Suppressor macrophage treated with lipopolysaccharide for 1 hour (primary cell): ENCODE results near the gene HBEGF.
"Not testable (repeated sequence)": the region's sequence is repeated elsewhere in the genome, so short reads cannot be mapped to it uniquely, and the experiment has no call there.

ENCODE experiments used
- DNase-seq, 3 donors: peaks; one replicate each; pipeline ENCODE4 v3.0.0-alpha.2; 2020 to 2022

HBEGF gene

GRCh38 chr5:140360681-140361479 lies 14.5 kb upstream of the HBEGF start:
- DNase-seq, result no peak

GRCh38 chr5:140360101-140360500 lies 13.7 kb upstream of the HBEGF start, which contains the start of gene SLC4A9:
SLC4A9 (plus strand) TSS chr5:140360194; CDS start chr5:140360237, 43 bp downstream.
- DNase-seq, result no peak

DNA sequence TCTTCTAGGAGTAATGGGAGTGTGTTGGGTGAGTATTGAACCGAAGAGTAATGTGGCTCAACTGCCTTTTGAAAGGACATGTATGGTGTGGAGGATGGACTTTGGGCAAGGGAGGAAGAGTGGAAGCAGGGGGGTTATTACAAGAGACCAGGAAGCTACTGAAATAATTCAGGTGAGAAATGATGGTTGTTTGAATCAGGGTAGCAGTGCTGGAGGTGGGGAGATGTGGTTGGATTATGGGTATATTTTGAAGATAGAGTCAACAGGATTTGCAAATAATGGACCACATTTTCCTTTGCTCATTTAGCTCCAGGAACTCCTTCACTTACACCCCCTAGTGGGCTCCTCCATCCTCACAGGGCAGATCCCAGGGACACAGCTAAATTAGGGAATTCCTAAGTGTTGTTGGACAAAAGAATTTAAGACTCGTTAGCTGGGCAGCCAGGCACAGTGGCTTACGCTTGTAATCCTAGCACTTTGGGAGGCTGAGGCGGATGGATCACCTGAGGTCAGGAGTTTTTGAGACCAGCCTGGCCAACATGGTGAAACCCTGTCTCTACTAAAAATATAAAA lies 12.4 kb upstream of the HBEGF start:
- DNase-seq, result peak in 2 of 3 donors; percentile 45 to 58

- DNase-seq, result peak; percentile 82 to 88 (median 86)
These were observed 11.3 kb upstream of the HBEGF start for GRCh38 chr5:140357726-140358093.

DNA sequence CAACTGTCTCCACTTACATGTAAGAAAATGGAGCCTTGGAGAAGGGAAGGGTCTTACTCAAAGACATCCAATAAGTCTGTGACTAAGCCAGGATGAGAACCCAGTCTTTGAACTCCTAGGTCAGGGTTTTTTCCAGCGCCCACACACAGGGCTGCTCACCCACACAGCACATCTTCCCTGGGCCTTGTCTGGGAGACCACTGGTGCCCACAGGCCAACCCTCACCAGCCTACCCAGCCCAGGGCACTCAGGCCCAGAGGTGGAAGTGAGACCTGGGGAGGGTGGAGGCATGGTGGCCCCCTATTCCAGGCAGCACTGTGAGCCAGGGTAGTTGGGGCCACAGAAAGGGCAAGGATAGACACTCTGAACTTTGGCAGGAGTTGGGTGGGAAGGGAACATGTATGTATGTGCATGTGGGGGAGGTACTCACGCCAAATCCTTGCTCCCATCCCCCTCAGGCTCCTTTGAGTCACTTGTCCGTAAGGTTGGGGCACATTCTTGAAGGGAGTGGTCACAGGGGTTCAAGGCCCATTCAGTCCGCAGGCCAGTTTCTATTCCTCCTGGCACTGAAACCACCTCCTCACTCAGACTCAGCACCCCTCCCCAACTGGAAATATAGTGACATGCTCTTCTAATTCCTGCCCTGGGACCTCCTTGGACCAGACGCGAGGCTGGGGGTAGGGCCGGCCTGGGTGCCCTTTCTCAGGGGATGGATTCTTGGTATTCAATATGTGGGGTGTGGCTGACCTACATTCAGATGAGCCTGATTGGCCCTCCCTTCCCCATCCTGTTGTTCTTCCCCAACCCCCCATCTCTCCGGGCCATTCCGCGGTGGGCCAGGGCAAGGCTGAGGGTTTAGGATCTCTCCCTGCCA lies 10.7 kb upstream of the HBEGF start:
- DNase-seq, result peak; percentile 54 to 66 (median 64)

DNA sequence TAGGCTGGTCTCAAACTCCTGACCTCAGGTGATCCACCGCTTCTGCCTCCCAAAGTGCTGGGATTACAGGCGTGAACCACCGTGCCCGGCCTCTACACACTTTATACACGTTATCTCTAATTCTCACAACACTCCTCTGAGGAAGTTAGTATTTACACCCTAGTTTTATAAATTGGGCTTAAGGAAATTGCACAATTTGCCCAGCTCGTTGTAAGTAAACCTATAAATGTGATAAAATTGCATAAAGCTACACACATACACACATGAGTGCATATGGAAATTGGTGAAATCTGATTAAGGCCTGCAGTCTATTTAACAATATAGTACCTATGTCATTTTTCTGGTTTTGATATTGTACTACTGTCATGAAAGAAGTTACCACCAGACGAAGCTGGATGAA lies 9.1 kb upstream of the HBEGF start:
- DNase-seq, result no peak

GRCh38 chr5:140351609-140352334 lies 5.4 kb upstream of the HBEGF start:
- peak; percentile 87 to 92 (median 88) for DNase-seq

DNA sequence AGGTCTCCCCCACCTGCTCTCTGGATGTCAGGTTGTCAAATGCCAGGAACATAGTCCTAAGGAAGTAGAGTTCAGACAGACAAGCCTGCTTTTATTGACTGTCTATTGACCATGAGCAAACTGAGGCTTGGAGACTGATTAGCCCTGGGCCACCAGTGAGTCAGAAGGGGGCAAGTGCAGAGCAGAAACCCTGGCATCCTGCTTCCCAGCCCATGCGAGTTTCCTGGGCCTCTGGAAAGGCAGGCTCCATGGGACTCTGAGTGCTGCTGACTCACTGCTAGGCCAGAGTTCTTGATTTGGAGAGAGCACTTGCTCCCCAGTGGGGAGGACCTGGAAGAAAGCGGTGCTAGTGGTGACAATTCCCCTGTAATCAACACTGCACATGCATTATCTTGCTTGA lies 2.8 kb upstream of the HBEGF start:
- DNase-seq, result no peak

DNA sequence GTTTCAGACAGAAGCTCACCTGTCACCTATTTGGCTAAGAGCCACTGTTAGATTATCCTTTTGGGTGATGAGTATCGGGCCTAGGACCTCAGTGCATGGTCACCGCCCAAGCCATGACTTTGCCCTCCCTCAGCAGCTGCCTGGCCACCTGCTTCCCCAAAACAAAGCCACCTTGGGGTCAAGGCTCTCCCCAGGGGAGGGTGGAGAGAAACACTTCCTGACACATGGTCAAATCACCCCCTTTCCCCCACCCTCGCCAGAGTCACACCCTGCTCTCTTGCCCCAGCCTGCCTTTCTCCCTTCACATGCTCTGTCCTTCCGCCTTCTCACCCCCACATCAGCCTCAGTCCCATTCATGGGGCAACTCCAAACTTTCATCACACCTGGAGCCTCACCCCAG lies 1.7 kb upstream of the HBEGF start:
- DNase-seq, result no peak

GRCh38 chr5:140347360-140347759 lies 957 bp upstream of the HBEGF start:
- DNase-seq, result no peak

- peak; percentile 58 to 77 (median 60) for DNase-seq
These were observed 470 bp downstream of the HBEGF start for GRCh38 chr5:140345919-140346347.

GRCh38 chr5:140344683-140345423 lies 1.6 kb downstream of the HBEGF start:
- DNase-seq, result peak; percentile 42 to 59 (median 43)

- DNase-seq, result not testable (repeated sequence)
These were observed 2.6 kb downstream of the HBEGF start for GRCh38 chr5:140343849-140344248.

DNA sequence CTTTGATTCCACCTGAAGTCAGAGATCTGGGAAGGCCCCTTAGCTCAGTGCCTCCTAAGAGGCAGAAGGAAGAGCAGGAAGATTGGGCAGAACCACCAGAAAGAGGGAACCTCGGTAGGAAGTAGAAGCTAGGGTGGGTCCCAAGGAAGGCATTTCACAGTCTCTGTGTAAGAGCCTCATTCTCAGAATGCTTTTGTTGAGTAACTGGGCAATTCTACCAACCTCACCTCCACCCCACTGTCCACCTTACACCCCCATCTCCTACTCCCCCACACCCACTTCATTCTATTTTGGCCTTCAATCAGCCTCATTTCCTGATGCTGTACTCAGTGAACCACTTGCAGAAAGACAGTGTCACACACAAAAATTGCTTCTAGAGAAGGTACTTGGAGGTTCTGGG lies 3.5 kb downstream of the HBEGF start:
- DNase-seq, result no peak

DNA sequence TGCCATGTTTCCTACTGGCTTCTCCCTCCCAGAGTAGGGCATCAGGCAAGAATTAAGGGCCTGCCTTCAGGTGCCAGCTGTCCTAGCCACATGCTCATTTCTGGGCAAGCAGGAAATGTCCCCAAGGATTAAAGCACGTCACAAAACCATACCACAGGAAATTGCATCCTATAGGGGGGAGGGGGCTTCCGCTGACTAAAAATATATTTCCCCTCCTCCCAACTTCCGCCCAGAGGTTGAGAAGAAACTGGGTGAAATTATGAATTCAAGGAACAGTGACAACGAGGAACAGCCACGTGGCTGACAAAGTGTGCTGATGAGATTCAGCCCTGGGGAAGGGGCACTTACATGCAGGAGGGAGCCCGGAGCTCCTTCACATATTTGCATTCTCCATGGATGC lies 4.1 kb downstream of the HBEGF start:
- peak; percentile 71 to 82 (median 73) for DNase-seq

GRCh38 chr5:140341591-140341990 lies 4.8 kb downstream of the HBEGF start:
- no peak for DNase-seq

- peak in 2 of 3 donors; percentile 33 to 41 for DNase-seq
These were observed 5.7 kb downstream of the HBEGF start for GRCh38 chr5:140340605-140341121.

GRCh38 chr5:140339636-140340035 lies 6.8 kb downstream of the HBEGF start:
- no peak for DNase-seq

DNA sequence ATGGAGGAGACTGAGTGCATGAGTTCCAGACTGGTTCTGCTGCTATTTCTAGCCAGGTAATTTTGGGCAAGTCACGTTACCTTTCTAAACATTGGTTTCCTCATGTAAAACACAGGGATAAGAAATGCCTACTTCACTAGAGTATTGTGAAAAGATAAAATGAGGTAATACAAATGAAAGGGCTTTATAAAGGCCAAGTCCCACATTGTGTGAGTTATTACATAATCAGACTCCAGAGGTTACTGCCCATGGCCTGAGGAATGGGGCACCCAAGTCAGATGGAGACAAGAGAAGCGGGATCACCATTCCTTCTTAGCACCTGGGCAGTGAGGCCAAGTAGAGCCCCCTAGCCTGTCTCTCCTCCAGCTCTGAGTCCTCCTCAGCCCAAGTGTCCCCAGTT lies 7.5 kb downstream of the HBEGF start:
- peak in 1 of 3 donors; percentile 38 for DNase-seq

DNA sequence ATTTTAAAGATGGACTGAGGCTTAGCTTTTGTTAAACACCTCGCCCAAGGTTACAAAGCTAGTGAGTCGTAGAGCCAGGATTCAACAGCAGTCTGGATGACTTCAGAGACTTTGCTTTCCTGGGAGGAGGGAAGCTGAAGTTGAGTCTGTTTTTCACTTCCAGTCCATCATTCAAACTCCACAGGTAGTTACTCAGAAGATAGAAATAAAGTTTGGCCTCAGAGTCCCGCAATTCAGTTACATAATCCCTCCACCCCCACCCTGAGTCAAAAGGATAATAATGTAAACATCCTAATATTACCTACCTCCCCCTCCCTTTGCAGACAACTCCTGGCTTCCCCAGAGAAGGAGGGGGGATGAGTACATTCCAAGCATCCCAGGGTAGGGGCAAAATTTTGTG lies 8.1 kb downstream of the HBEGF start:
- no peak for DNase-seq

DNA sequence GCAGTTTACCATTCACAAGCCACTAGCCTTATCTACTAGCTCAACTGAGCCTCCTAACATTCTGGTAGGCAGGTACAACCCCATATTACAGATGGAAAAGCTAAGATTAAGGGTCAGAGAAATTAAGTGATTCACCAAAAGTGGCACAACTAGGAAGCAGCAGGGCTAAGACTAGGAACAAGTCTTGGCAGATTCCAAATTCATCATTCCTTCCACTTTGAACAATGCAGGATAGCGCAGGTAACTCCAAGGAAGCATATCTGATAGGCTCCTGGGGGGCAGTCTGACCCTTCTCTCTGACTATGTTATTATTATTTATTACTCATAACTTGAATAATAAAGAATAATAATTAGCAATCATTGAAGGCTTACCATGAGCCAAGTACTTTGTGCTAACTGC lies 8.5 kb downstream of the HBEGF start:
- no peak for DNase-seq

DNA sequence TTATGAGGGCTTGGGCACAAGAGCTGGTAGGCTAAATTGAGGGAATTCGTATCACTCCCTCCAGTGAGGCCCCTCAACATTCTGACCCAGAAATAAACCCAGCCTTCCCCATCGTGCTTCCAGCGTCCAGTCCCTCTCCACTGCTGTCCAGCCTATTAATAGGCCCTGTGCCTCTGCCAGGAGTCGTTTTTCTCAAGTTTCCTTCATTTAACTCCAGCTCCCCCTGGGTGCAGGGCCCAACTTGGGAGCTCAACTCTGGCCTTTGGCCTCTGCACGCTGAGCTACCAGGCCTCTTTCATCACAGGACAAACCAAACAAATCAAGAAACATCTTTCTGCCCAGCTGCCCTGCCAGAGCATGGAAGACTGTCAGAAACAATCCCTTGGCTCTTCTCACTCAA lies 10.0 kb downstream of the HBEGF start:
- no peak for DNase-seq
